ENCODE results near the gene TRAPPC12.

DNA sequence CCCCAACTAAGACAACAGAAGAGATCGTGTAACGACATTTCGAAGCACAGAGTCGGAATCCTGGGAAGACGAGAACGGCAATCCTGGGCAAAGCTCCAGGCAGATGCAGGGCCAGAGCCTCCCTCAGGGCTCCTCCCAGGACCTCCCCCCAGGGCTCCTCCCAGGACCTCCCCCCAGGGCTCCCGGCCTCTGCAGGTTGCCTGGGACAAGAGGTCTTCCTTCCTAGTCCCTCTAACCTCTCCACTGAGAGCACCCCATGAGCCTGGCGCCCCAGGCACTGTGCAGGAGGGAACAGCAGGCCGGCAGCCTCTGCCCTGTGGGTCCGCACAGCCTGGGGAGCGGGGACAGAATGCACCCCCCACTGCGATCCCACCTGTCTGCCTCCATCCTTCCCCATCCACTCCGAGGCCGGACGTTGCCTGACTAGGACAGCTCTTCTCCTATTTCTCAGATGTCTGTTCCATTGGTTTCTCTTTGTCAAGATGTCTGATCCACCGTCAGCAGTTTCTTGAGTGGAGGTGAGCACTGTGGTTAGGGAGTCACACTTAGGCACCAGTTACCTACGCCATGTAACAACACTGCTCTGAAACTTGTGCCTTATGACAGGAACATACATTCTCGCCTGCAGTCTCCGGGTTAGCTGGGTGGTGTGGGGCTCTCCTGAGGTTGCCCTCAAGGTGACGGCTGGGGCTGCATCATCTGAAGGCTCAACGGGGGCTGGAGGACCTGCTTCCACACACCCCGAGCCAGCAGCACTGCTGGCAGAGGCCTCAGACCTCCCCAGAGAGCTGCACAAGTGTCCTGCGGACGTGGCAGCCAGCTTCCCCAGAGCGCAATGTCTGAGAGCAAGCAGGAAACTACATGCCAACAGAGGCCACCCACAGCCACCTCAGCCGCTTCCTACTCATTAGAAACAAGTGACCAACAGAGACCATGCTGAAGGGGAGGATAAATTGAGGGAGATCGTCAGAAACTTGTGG lies 111.0 kb downstream of the TRAPPC12 start:
- TF ChIP-seq CTCF (IDR thresholded peaks at IDR 0.05; ENCODE audit: borderline replicate concordance, extremely low read depth, low read length, poor library complexity, severe bottlenecking) (no peak), EZH2 (IDR thresholded peaks at IDR 0.05; ENCODE audit: borderline replicate concordance, low read depth, low read length, severe bottlenecking) (no peak)

Data from DND-41 (cell line).